Stimulated activated CD8-positive, alpha-beta memory T cell treated with anti-CD3 and anti-CD28 coated beads, Interleukin-4, amount 100 ng/mL, for 48 hours (primary cell): ENCODE measurements around the gene FCHSD1.
A peak's percentile ranks its signal among the peaks of the same experiment; 100 is the strongest.
"Not testable (repeated sequence)": the region's sequence is repeated elsewhere in the genome, so short reads cannot be mapped to it uniquely, and the experiment has no call there.

Experiments
- DNase-seq: peaks from one replicate; pipeline ENCODE4 v3.0.0-alpha.2; 2020

The FCHSD1 gene

GRCh38 chr5:141615991-141616720 is 35.1 kb downstream of the FCHSD1 start:
- DNase-seq = no peak

- DNase-seq = no peak
Observed at GRCh38 chr5:141613344-141613743, 37.9 kb downstream of the FCHSD1 start.

GRCh38 chr5:141611289-141611688 is 39.9 kb downstream of the FCHSD1 start:
- no peak for DNase-seq

GRCh38 chr5:141609921-141610320 is 41.3 kb downstream of the FCHSD1 start:
- DNase-seq = not testable (repeated sequence)

GRCh38 chr5:141609044-141609443 is 42.2 kb downstream of the FCHSD1 start:
- no peak for DNase-seq

GRCh38 chr5:141608557-141608956 is 42.7 kb downstream of the FCHSD1 start:
- DNase-seq = no peak

- no peak for DNase-seq
Observed at GRCh38 chr5:141608046-141608445, 43.2 kb downstream of the FCHSD1 start.

- peak; percentile 69 for DNase-seq
Observed at GRCh38 chr5:141605523-141606277, 45.5 kb downstream of the FCHSD1 start.

GRCh38 chr5:141603923-141604717 is 47.1 kb downstream of the FCHSD1 start:
- DNase-seq = no peak

GRCh38 chr5:141602606-141603005 is 48.6 kb downstream of the FCHSD1 start:
- no peak for DNase-seq

- DNase-seq = no peak
Observed at GRCh38 chr5:141598391-141599345, 52.5 kb downstream of the FCHSD1 start.

GRCh38 chr5:141597814-141598213 is 53.4 kb downstream of the FCHSD1 start:
- no peak for DNase-seq

GRCh38 chr5:141597394-141597793 is 53.8 kb downstream of the FCHSD1 start:
- no peak for DNase-seq

- DNase-seq = no peak
Observed at GRCh38 chr5:141596867-141597266, 54.4 kb downstream of the FCHSD1 start.

GRCh38 chr5:141590127-141590526 is 61.1 kb downstream of the FCHSD1 start:
- no peak for DNase-seq
